GM12878 (cell line): ENCODE measurements around the gene BCKDHA. TPM values are rescaled to one million over a fixed set of nuclear protein-coding genes. Genes with fewer than 3 reads are reported as not detected.

ENCODE experiments used
- polyA plus RNA-seq, 11 experiments: library from polyadenylated mRNA; depleted of rRNA in 4 of 11; unstranded in 6 of 11; stranded (reverse) in 5 of 11; fragments of >200 nt; fragmentation: Nextera tagmentation in 4 of 11; fragmentation: Illumina TruSeq in 1 of 11; extraction: Ambion mirVana in 4 of 11; extraction: Trizol in 1 of 11; gene quantifications; 1 replicate in 1 of 11; 2 replicates in 10 of 11; pipeline versions ENCODE4 v1.2.1 to v1.2.3, GENCODE V29; 2011 to 2016; ENCODE audit warnings: inconsistent platforms in 2 of 11, missing spikeins in 2 of 11, low read depth in 1 of 11
- small RNA-seq: library from RNA; depleted of rRNA; stranded (forward); fragments of <200 nt; gene quantifications from one replicate; pipeline ENCODE3, GENCODE V24; 2014
- total RNA-seq, 4 experiments: library from RNA; depleted of rRNA in 3 of 4; stranded (reverse); fragments of >200 nt in 3 of 4; fragmentation: Illumina TruSeq in 1 of 4; extraction: Trizol in 1 of 4; gene quantifications; 2 replicates each; pipeline versions ENCODE4 v1.2.1 to v1.2.3, GENCODE V29; 2013 to 2021

Gene BCKDHA
- total and polyA plus RNA-seq, 10 of the 15 experiments (the other 5 are each of a cell fraction or from before 2014, with no cell fraction given) = 9.9 to 107 (median 46.4) TPM

Small RNA genes lying within 50 kb of the gene (small RNA-seq; reads per million reads assigned to genes)
- not detected for gene RF00017

Other genes starting within 250 kb of the BCKDHA start
Only the 7 nearest of the 13 such genes appear.
- 10.4 and 14.5 TPM in 2 replicates for gene TGFB1, start 43.9 kb upstream of the BCKDHA start, total RNA-seq (2014; rRNA removed)
- gene TGFB1, start 43.9 kb upstream of the BCKDHA start, total RNA-seq (2014; rRNA removed; fragmentation: Illumina TruSeq; extraction: Trizol) = 14.2 and 14.4 TPM in 2 replicates
- 117 and 120 TPM in 2 replicates for gene TGFB1, start 43.9 kb upstream of the BCKDHA start, total RNA-seq (2021)
- 3.6 and 5.9 TPM in 2 replicates for gene TGFB1, start 43.9 kb upstream of the BCKDHA start, polyA plus RNA-seq (2011; rRNA removed)
- 10.0 and 24.3 TPM in 2 replicates for gene TGFB1, start 43.9 kb upstream of the BCKDHA start, polyA plus RNA-seq (2014; fragmentation: Illumina TruSeq; extraction: Trizol)
- under 1 TPM; 0.23 to 0.37 TPM for gene TGFB1, start 43.9 kb upstream of the BCKDHA start, polyA plus RNA-seq (2014; fragmentation: Nextera tagmentation; extraction: Ambion mirVana)
- gene TGFB1, start 43.9 kb upstream of the BCKDHA start, polyA plus RNA-seq (2014; rRNA removed) = 33.3 and 48.2 TPM in 2 replicates
- gene TGFB1, start 43.9 kb upstream of the BCKDHA start, polyA plus RNA-seq (2016; fragmentation: Nextera tagmentation; extraction: Ambion mirVana) = 1 to 10 TPM; 7.1 to 7.5 TPM
- gene B9D2, start 33.7 kb upstream of the BCKDHA start, total RNA-seq (2014; rRNA removed) = 4.6 and 6.0 TPM in 2 replicates
- gene B9D2, start 33.7 kb upstream of the BCKDHA start, total RNA-seq (2014; rRNA removed; fragmentation: Illumina TruSeq; extraction: Trizol) = 2.3 and 3.3 TPM in 2 replicates
- gene B9D2, start 33.7 kb upstream of the BCKDHA start, total RNA-seq (2021) = 5.0 and 5.5 TPM in 2 replicates
- 3.7 and 8.3 TPM in 2 replicates for gene B9D2, start 33.7 kb upstream of the BCKDHA start, polyA plus RNA-seq (2011; rRNA removed)
- 0.25 and 2.4 TPM in 2 replicates for gene B9D2, start 33.7 kb upstream of the BCKDHA start, polyA plus RNA-seq (2014; fragmentation: Illumina TruSeq; extraction: Trizol)
- gene B9D2, start 33.7 kb upstream of the BCKDHA start, polyA plus RNA-seq (2014; fragmentation: Nextera tagmentation; extraction: Ambion mirVana) = 1 to 10 TPM; 2.5 to 5.0 TPM
- gene B9D2, start 33.7 kb upstream of the BCKDHA start, polyA plus RNA-seq (2014; rRNA removed) = 5.5 and 6.3 TPM in 2 replicates
- gene B9D2, start 33.7 kb upstream of the BCKDHA start, polyA plus RNA-seq (2016; fragmentation: Nextera tagmentation; extraction: Ambion mirVana) = 10 to 100 TPM; 10.8 to 12.4 TPM
- 3.2 and 4.4 TPM in 2 replicates for gene TMEM91, start 21.3 kb upstream of the BCKDHA start, total RNA-seq (2014; rRNA removed)
- gene TMEM91, start 21.3 kb upstream of the BCKDHA start, total RNA-seq (2014; rRNA removed; fragmentation: Illumina TruSeq; extraction: Trizol) = 2.1 and 3.0 TPM in 2 replicates
- gene TMEM91, start 21.3 kb upstream of the BCKDHA start, total RNA-seq (2021) = 1.8 and 3.1 TPM in 2 replicates
- 1.6 and 2.9 TPM in 2 replicates for gene TMEM91, start 21.3 kb upstream of the BCKDHA start, polyA plus RNA-seq (2011; rRNA removed)
- gene TMEM91, start 21.3 kb upstream of the BCKDHA start, polyA plus RNA-seq (2014; fragmentation: Illumina TruSeq; extraction: Trizol) = 1.6 and 2.5 TPM in 2 replicates
- 1 to 10 TPM; 1.6 to 2.1 TPM for gene TMEM91, start 21.3 kb upstream of the BCKDHA start, polyA plus RNA-seq (2014; fragmentation: Nextera tagmentation; extraction: Ambion mirVana)
- gene TMEM91, start 21.3 kb upstream of the BCKDHA start, polyA plus RNA-seq (2014; rRNA removed) = 5.2 and 5.5 TPM in 2 replicates
- 1 to 10 TPM; 1.5 to 1.9 TPM for gene TMEM91, start 21.3 kb upstream of the BCKDHA start, polyA plus RNA-seq (2016; fragmentation: Nextera tagmentation; extraction: Ambion mirVana)
- 38.8 and 44.3 TPM in 2 replicates for gene EXOSC5, start 459 bp upstream of the BCKDHA start, total RNA-seq (2014; rRNA removed)
- gene EXOSC5, start 459 bp upstream of the BCKDHA start, total RNA-seq (2014; rRNA removed; fragmentation: Illumina TruSeq; extraction: Trizol) = 28.1 and 30.7 TPM in 2 replicates
- 57.8 and 62.7 TPM in 2 replicates for gene EXOSC5, start 459 bp upstream of the BCKDHA start, total RNA-seq (2021)
- gene EXOSC5, start 459 bp upstream of the BCKDHA start, polyA plus RNA-seq (2011; rRNA removed) = 26.0 and 61.0 TPM in 2 replicates
- 2.5 and 15.8 TPM in 2 replicates for gene EXOSC5, start 459 bp upstream of the BCKDHA start, polyA plus RNA-seq (2014; fragmentation: Illumina TruSeq; extraction: Trizol)
- gene EXOSC5, start 459 bp upstream of the BCKDHA start, polyA plus RNA-seq (2014; fragmentation: Nextera tagmentation; extraction: Ambion mirVana) = 10 to 100 TPM; 20.6 to 25.3 TPM
- 74.2 and 88.9 TPM in 2 replicates for gene EXOSC5, start 459 bp upstream of the BCKDHA start, polyA plus RNA-seq (2014; rRNA removed)
- gene EXOSC5, start 459 bp upstream of the BCKDHA start, polyA plus RNA-seq (2016; fragmentation: Nextera tagmentation; extraction: Ambion mirVana) = 100 to 1,000 TPM; 116 to 123 TPM
- gene B3GNT8, start 29.6 kb downstream of the BCKDHA start, total RNA-seq (2014; rRNA removed) = 0.05 and 0.06 TPM in 2 replicates
- not detected in 2 replicates for gene B3GNT8, start 29.6 kb downstream of the BCKDHA start, total RNA-seq (2014; rRNA removed; fragmentation: Illumina TruSeq; extraction: Trizol)
- gene B3GNT8, start 29.6 kb downstream of the BCKDHA start, total RNA-seq (2021) = 1.1 and 1.2 TPM in 2 replicates
- not detected in 2 replicates for gene B3GNT8, start 29.6 kb downstream of the BCKDHA start, polyA plus RNA-seq (2011; rRNA removed)
- gene B3GNT8, start 29.6 kb downstream of the BCKDHA start, polyA plus RNA-seq (2014; fragmentation: Illumina TruSeq; extraction: Trizol) = 0.44 TPM in 1 of 2 replicates, not detected in the other
- gene B3GNT8, start 29.6 kb downstream of the BCKDHA start, polyA plus RNA-seq (2014; fragmentation: Nextera tagmentation; extraction: Ambion mirVana) = not detected
- 0.08 and 0.23 TPM in 2 replicates for gene B3GNT8, start 29.6 kb downstream of the BCKDHA start, polyA plus RNA-seq (2014; rRNA removed)
- under 1 TPM; 0.17 to 0.58 TPM for gene B3GNT8, start 29.6 kb downstream of the BCKDHA start, polyA plus RNA-seq (2016; fragmentation: Nextera tagmentation; extraction: Ambion mirVana)
- 43.1 and 43.2 TPM in 2 replicates for gene DMAC2, start 42.1 kb downstream of the BCKDHA start, total RNA-seq (2014; rRNA removed)
- gene DMAC2, start 42.1 kb downstream of the BCKDHA start, total RNA-seq (2014; rRNA removed; fragmentation: Illumina TruSeq; extraction: Trizol) = 30.4 and 35.3 TPM in 2 replicates
- 45.6 and 48.3 TPM in 2 replicates for gene DMAC2, start 42.1 kb downstream of the BCKDHA start, total RNA-seq (2021)
- gene DMAC2, start 42.1 kb downstream of the BCKDHA start, polyA plus RNA-seq (2011; rRNA removed) = 34.0 and 42.2 TPM in 2 replicates
- 17.9 and 38.1 TPM in 2 replicates for gene DMAC2, start 42.1 kb downstream of the BCKDHA start, polyA plus RNA-seq (2014; fragmentation: Illumina TruSeq; extraction: Trizol)
- 10 to 100 TPM; 10.8 to 14.8 TPM for gene DMAC2, start 42.1 kb downstream of the BCKDHA start, polyA plus RNA-seq (2014; fragmentation: Nextera tagmentation; extraction: Ambion mirVana)
- 52.7 and 57.2 TPM in 2 replicates for gene DMAC2, start 42.1 kb downstream of the BCKDHA start, polyA plus RNA-seq (2014; rRNA removed)
- 10 to 100 TPM; 45.4 to 54.3 TPM for gene DMAC2, start 42.1 kb downstream of the BCKDHA start, polyA plus RNA-seq (2016; fragmentation: Nextera tagmentation; extraction: Ambion mirVana)
- gene ERICH4, start 45.3 kb downstream of the BCKDHA start, total RNA-seq (2014; rRNA removed) = not detected in 2 replicates
- not detected in 2 replicates for gene ERICH4, start 45.3 kb downstream of the BCKDHA start, total RNA-seq (2014; rRNA removed; fragmentation: Illumina TruSeq; extraction: Trizol)
- gene ERICH4, start 45.3 kb downstream of the BCKDHA start, total RNA-seq (2021) = not detected in 2 replicates
- not detected in 2 replicates for gene ERICH4, start 45.3 kb downstream of the BCKDHA start, polyA plus RNA-seq (2011; rRNA removed)
- not detected in 2 replicates for gene ERICH4, start 45.3 kb downstream of the BCKDHA start, polyA plus RNA-seq (2014; fragmentation: Illumina TruSeq; extraction: Trizol)
- gene ERICH4, start 45.3 kb downstream of the BCKDHA start, polyA plus RNA-seq (2014; fragmentation: Nextera tagmentation; extraction: Ambion mirVana) = not detected
- not detected in 2 replicates for gene ERICH4, start 45.3 kb downstream of the BCKDHA start, polyA plus RNA-seq (2014; rRNA removed)
- gene ERICH4, start 45.3 kb downstream of the BCKDHA start, polyA plus RNA-seq (2016; fragmentation: Nextera tagmentation; extraction: Ambion mirVana) = not detected